ENCODE results near the gene TMEM88. TPM values are rescaled to one million over a fixed set of nuclear protein-coding genes. Genes with fewer than 3 reads are reported as not detected.

TMEM88 gene
- polyA plus RNA-seq, 2 donors: 8.7 to 9.7 TPM

DNA sequence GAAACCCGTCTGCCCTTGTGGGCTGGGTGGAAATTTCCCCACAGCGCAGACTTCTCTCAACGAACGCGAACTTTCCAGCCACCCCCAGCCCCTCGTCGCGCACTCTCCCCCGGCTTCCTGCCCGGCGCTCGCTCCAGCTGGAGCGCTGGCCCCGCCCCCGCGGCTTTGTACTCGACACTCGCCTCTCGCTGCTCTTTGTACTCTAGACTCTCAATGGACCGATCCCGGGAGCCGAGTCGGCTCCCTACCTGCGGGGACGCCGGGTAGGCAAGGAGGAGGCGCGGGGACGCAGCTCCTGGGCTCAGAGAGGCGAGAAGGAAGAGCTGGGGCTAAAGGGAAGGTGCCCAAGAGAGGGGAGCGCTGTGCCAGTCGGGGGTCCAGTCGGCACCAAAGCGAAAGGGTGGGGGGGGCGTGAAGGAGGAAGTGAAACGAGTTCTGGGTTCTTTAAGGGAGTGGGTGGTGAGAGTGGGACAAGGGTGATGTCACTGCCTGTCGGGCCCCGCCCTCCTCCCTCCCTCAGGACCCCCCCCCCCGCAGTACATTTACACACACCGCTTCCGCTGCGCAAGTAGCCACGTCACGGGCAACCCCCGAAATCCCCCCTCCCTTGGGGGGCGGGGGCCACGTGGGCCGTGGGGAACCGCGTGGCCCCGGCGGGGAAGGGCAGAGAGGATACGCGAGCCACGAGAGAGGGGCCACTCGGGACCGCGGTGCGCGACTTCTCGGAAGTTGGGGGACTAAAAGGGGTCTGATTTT is 11.2 kb upstream of the TMEM88 start:
- Histone ChIP-seq H3K36me3 (ENCODE audit: control insufficient read depth in 2 of 2, insufficient read depth in 2 of 2, low read length in 1 of 2) (peaks cover 0 to 25% of the 10 kb centered on the region in 2 donors), H3K27me3 (ENCODE audit: control insufficient read depth in 1 of 2, insufficient read depth in 2 of 2, low read length in 2 of 2) (no peaks in the 10 kb centered on the region), H3K9me3 (ENCODE audit: control insufficient read depth in 2 of 2, insufficient read depth in 1 of 2, low read depth in 1 of 2, low read length in 1 of 2) (no peaks in the 10 kb centered on the region), H3K4me3 (ENCODE audit: low read depth in 1 of 2, low read length in 2 of 2) (peak overlapping the region; percentile 46 to 67), H3K4me1 (ENCODE audit: control insufficient read depth in 2 of 2, insufficient read depth in 2 of 2, low read length in 1 of 2) (peaks cover 9 to 19% of the 10 kb centered on the region in 2 donors), H3K27ac (ENCODE audit: low read depth in 2 of 2, low read length in 1 of 2) (peak overlapping the region; percentile 98 to 100)
- WGBS, 2 donors: 1% methylated on average over 54 to 61 of the region's 61 CpGs

DNA sequence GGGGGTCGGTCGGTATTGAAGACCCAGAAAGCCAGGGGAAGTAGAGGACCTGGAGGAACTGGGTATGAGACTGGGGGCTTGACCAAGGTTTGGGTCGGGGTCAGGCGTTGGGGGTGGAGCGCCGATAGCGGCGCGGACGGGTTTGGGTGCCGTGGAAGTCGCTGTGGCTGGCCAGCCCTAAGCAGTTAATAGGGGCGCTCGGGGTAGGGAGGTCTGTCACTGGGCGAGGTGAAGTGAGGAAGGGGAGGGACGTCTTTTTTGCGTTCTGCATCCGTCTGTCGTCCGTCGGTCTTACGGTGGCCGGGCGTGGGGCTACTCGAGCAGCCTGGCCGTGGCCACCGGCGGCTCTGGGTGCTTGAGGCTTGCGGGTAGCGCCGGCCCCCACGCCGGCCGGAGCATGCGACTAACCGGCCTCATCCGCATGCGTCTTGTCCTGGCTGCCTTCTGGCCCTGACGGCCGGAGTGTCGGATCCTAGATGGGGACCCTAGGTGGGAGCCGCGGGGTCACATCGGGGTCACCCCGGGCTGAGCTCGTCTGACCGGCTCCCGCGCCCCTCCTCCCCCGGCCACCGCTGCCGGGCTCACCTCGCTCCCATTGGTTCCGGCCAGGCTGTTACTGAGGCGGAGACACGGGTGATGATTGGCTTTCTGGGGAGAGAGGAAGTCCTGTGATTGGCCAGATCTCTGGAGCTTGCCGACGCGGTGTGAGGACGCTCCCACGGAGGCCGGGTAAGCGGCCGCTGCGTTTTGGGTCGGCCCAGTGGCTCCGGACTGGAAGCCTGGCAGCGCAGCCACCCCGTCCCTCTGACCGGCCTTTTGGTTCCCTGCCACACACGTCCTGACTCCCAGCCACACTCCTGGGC is 10.3 kb upstream of the TMEM88 start:
- Histone ChIP-seq H3K4me1 (ENCODE audit: control insufficient read depth in 2 of 2, insufficient read depth in 2 of 2, low read length in 1 of 2) (peaks cover 2 to 11% of the 10 kb centered on the region in 2 donors), H3K9me3 (ENCODE audit: control insufficient read depth in 2 of 2, insufficient read depth in 1 of 2, low read depth in 1 of 2, low read length in 1 of 2) (no peaks in the 10 kb centered on the region), H3K36me3 (ENCODE audit: control insufficient read depth in 2 of 2, insufficient read depth in 2 of 2, low read length in 1 of 2) (peaks cover 3 to 32% of the 10 kb centered on the region in 2 donors), H3K27me3 (ENCODE audit: control insufficient read depth in 1 of 2, insufficient read depth in 2 of 2, low read length in 2 of 2) (no peaks in the 10 kb centered on the region), H3K4me3 (ENCODE audit: low read depth in 1 of 2, low read length in 2 of 2) (peak overlapping the region; percentile 46 to 67), H3K27ac (ENCODE audit: low read depth in 2 of 2, low read length in 1 of 2) (peak overlapping the region; percentile 98 to 100)
- 0 to 1% methylated on average over 63 to 71 of the region's 71 CpGs for WGBS, 2 donors

DNA sequence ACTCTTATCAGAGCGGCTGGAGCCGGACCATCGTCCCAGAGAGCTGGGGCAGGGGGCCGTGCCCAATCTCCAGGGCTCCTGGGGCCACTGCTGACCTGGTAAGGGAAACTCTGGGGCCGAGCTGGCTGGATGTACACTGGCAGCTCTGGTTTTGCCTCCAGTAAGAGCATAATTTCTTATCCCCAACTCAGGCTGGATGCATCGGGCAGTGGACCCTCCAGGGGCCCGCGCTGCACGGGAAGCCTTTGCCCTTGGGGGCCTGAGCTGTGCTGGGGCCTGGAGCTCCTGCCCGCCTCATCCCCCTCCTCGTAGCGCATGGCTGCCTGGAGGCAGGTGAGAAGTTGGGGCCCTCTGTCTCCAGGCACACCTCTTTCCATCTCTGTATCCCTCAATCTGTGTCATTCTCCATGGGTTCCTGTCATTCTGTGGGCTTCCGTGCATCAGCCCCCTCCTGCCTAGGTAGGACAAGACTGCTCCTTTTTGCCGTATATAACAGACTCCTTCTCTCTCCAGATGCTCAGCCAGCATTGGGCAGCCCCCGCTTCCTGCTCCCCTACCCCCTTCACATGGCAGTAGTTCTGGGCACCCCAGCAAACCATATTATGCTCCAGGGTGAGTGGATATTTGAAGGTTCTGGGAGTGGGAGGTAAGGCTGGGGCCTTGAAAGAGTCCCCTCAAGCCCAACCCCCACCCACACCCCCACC is 9.4 kb upstream of the TMEM88 start:
- Histone ChIP-seq H3K27ac (ENCODE audit: low read depth in 2 of 2, low read length in 1 of 2) (peak overlapping the region; percentile 86 to 100), H3K9me3 (ENCODE audit: control insufficient read depth in 2 of 2, insufficient read depth in 1 of 2, low read depth in 1 of 2, low read length in 1 of 2) (no peaks in the 10 kb centered on the region), H3K4me3 (ENCODE audit: low read depth in 1 of 2, low read length in 2 of 2) (peak overlapping the region in 1 of 2 donors; percentile 46), H3K27me3 (ENCODE audit: control insufficient read depth in 1 of 2, insufficient read depth in 2 of 2, low read length in 2 of 2) (no peaks in the 10 kb centered on the region), H3K4me1 (ENCODE audit: control insufficient read depth in 2 of 2, insufficient read depth in 2 of 2, low read length in 1 of 2) (peaks cover 2 to 10% of the 10 kb centered on the region in 2 donors), H3K36me3 (ENCODE audit: control insufficient read depth in 2 of 2, insufficient read depth in 2 of 2, low read length in 1 of 2) (peaks cover 6 to 38% of the 10 kb centered on the region in 2 donors)
- 75 to 78% methylated on average over 15 of the region's 15 CpGs for WGBS, 2 donors

DNA sequence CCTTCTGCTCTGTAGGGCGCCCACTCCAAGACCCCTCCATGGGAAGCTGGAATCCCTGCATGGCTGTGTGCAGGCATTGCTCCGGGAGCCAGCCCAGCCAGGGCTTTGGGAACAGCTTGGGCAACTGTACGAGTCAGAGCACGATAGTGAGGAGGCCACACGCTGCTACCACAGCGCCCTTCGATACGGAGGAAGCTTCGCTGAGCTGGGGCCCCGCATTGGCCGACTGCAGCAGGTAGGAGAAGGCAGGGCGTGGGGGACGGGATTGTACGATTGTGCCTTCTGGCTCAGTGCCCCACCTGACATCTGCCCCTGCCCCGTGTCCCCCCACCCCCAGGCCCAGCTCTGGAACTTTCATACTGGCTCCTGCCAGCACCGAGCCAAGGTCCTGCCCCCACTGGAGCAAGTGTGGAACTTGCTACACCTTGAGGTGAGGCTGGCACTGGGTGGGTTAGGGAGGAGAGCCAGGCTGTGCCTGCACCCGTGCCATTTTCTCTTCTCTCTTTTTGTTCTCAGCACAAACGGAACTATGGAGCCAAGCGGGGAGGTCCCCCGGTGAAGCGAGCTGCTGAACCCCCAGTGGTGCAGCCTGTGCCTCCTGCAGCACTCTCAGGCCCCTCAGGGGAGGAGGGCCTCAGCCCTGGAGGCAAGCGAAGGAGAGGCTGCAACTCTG is 8.7 kb upstream of the TMEM88 start:
- Histone ChIP-seq H3K9me3 (ENCODE audit: control insufficient read depth in 2 of 2, insufficient read depth in 1 of 2, low read depth in 1 of 2, low read length in 1 of 2) (no peaks in the 10 kb centered on the region), H3K4me3 (ENCODE audit: low read depth in 1 of 2, low read length in 2 of 2) (no peak overlapping the region), H3K36me3 (ENCODE audit: control insufficient read depth in 2 of 2, insufficient read depth in 2 of 2, low read length in 1 of 2) (peaks cover 6 to 44% of the 10 kb centered on the region in 2 donors), H3K4me1 (ENCODE audit: control insufficient read depth in 2 of 2, insufficient read depth in 2 of 2, low read length in 1 of 2) (peaks cover 2 to 10% of the 10 kb centered on the region in 2 donors), H3K27me3 (ENCODE audit: control insufficient read depth in 1 of 2, insufficient read depth in 2 of 2, low read length in 2 of 2) (no peaks in the 10 kb centered on the region), H3K27ac (ENCODE audit: low read depth in 2 of 2, low read length in 1 of 2) (no peak overlapping the region)
- 78 to 79% methylated on average over 22 of the region's 22 CpGs for WGBS, 2 donors

DNA sequence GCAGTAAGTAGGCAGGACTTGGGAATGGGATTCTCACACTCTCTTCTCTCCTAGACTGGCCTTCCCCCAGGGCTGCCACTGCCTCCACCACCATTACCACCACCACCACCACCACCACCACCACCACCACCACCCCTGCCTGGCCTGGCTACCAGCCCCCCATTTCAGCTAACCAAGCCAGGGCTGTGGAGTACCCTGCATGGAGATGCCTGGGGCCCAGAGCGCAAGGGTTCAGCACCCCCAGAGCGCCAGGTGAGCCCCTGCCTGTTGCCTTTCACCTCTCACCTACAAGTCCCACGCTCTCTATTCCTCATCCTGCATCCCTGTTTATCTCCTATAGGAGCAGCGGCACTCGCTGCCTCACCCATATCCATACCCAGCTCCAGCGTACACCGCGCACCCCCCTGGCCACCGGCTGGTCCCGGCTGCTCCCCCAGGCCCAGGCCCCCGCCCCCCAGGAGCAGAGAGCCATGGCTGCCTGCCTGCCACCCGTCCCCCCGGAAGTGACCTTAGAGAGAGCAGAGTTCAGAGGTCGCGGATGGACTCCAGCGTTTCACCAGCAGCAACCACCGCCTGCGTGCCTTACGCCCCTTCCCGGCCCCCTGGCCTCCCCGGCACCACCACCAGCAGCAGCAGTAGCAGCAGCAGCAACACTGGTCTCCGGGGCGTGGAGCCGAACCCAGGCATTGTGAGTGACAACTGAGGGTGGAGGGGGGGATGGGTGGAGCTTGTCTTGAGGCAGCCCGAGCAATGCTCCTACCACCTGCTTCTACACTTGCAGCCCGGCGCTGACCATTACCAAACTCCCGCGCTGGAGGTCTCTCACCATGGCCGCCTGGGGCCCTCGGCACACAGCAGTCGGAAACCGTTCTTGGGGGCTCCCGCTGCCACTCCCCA is 7.9 kb upstream of the TMEM88 start:
- WGBS, 2 donors: 85 to 88% methylated on average over 33 to 34 of the region's 34 CpGs
- Histone ChIP-seq H3K36me3 (ENCODE audit: control insufficient read depth in 2 of 2, insufficient read depth in 2 of 2, low read length in 1 of 2) (peaks cover 6 to 50% of the 10 kb centered on the region in 2 donors), H3K4me3 (ENCODE audit: low read depth in 1 of 2, low read length in 2 of 2) (no peak overlapping the region)

DNA sequence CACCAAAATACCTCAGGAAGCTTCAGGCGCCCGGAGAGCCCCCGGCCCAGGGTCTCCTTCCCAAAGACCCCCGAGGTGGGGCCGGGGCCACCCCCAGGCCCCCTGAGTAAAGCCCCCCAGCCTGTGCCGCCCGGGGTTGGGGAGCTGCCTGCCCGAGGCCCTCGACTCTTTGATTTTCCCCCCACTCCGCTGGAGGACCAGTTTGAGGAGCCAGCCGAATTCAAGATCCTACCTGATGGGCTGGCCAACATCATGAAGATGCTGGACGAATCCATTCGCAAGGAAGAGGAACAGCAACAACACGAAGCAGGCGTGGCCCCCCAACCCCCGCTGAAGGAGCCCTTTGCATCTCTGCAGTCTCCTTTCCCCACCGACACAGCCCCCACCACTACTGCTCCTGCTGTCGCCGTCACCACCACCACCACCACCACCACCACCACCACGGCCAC is 6.7 kb upstream of the TMEM88 start:
- Histone ChIP-seq H3K27ac (ENCODE audit: low read depth in 2 of 2, low read length in 1 of 2) (no peak overlapping the region), H3K9me3 (ENCODE audit: control insufficient read depth in 2 of 2, insufficient read depth in 1 of 2, low read depth in 1 of 2, low read length in 1 of 2) (no peaks in the 10 kb centered on the region), H3K27me3 (ENCODE audit: control insufficient read depth in 1 of 2, insufficient read depth in 2 of 2, low read length in 2 of 2) (no peaks in the 10 kb centered on the region), H3K4me3 (ENCODE audit: low read depth in 1 of 2, low read length in 2 of 2) (no peak overlapping the region), H3K4me1 (ENCODE audit: control insufficient read depth in 2 of 2, insufficient read depth in 2 of 2, low read length in 1 of 2) (peaks cover 6 to 17% of the 10 kb centered on the region in 2 donors), H3K36me3 (ENCODE audit: control insufficient read depth in 2 of 2, insufficient read depth in 2 of 2, low read length in 1 of 2) (peaks cover 6 to 61% of the 10 kb centered on the region in 2 donors)
- WGBS, 2 donors: 81 to 84% methylated on average over 16 to 20 of the region's 20 CpGs

More for the DNA sequence above, 7.9 kb upstream of the TMEM88 start:
- no peaks in the 10 kb centered on the region for H3K27me3 ChIP-seq (ENCODE audit: control insufficient read depth in 1 of 2, insufficient read depth in 2 of 2, low read length in 2 of 2)
- peaks cover 6 to 13% of the 10 kb centered on the region in 2 donors for H3K4me1 ChIP-seq (ENCODE audit: control insufficient read depth in 2 of 2, insufficient read depth in 2 of 2, low read length in 1 of 2)
- H3K27ac ChIP-seq (ENCODE audit: low read depth in 2 of 2, low read length in 1 of 2): no peak overlapping the region
- no peaks in the 10 kb centered on the region for H3K9me3 ChIP-seq (ENCODE audit: control insufficient read depth in 2 of 2, insufficient read depth in 1 of 2, low read depth in 1 of 2, low read length in 1 of 2)

DNA sequence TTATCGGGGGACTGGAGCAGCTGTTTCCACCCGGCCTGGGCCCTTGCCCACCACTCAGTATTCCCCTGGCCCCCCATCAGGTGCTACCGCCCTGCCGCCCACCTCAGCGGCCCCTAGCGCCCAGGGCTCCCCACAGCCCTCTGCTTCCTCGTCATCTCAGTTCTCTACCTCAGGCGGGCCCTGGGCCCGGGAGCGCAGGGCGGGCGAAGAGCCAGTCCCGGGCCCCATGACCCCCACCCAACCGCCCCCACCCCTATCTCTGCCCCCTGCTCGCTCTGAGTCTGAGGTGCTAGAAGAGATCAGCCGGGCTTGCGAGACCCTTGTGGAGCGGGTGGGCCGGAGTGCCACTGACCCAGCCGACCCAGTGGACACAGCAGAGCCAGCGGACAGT is 6.1 kb upstream of the TMEM88 start:
- H3K27ac ChIP-seq (ENCODE audit: low read depth in 2 of 2, low read length in 1 of 2): no peak overlapping the region
- H3K4me3 ChIP-seq (ENCODE audit: low read depth in 1 of 2, low read length in 2 of 2): no peak overlapping the region
- 90 to 93% methylated on average over 19 to 21 of the region's 21 CpGs for WGBS, 2 donors
- H3K4me1 ChIP-seq (ENCODE audit: control insufficient read depth in 2 of 2, insufficient read depth in 2 of 2, low read length in 1 of 2): peaks cover 6 to 18% of the 10 kb centered on the region in 2 donors
- peaks cover 6 to 62% of the 10 kb centered on the region in 2 donors for H3K36me3 ChIP-seq (ENCODE audit: control insufficient read depth in 2 of 2, insufficient read depth in 2 of 2, low read length in 1 of 2)
- no peaks in the 10 kb centered on the region for H3K27me3 ChIP-seq (ENCODE audit: control insufficient read depth in 1 of 2, insufficient read depth in 2 of 2, low read length in 2 of 2)
- H3K9me3 ChIP-seq (ENCODE audit: control insufficient read depth in 2 of 2, insufficient read depth in 1 of 2, low read depth in 1 of 2, low read length in 1 of 2): no peaks in the 10 kb centered on the region

DNA sequence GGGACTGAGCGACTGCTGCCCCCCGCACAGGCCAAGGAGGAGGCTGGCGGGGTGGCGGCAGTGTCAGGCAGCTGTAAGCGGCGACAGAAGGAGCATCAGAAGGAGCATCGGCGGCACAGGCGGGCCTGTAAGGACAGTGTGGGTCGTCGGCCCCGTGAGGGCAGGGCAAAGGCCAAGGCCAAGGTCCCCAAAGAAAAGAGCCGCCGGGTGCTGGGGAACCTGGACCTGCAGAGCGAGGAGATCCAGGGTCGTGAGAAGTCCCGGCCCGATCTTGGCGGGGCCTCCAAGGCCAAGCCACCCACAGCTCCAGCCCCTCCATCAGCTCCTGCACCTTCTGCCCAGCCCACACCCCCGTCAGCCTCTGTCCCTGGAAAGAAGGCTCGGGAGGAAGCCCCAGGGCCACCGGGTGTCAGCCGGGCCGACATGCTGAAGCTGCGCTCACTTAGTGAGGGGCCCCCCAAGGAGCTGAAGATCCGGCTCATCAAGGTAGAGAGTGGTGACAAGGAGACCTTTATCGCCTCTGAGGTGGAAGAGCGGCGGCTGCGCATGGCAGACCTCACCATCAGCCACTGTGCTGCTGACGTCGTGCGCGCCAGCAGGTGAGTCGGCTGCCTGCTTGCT is 5.6 kb upstream of the TMEM88 start:
- no peaks in the 10 kb centered on the region for H3K9me3 ChIP-seq (ENCODE audit: control insufficient read depth in 2 of 2, insufficient read depth in 1 of 2, low read depth in 1 of 2, low read length in 1 of 2)
- WGBS, 2 donors: 87% methylated on average over 35 of the region's 35 CpGs
- peaks cover 6 to 18% of the 10 kb centered on the region in 2 donors for H3K4me1 ChIP-seq (ENCODE audit: control insufficient read depth in 2 of 2, insufficient read depth in 2 of 2, low read length in 1 of 2)
- no peak overlapping the region for H3K4me3 ChIP-seq (ENCODE audit: low read depth in 1 of 2, low read length in 2 of 2)
- no peak overlapping the region for H3K27ac ChIP-seq (ENCODE audit: low read depth in 2 of 2, low read length in 1 of 2)
- peaks cover 6 to 62% of the 10 kb centered on the region in 2 donors for H3K36me3 ChIP-seq (ENCODE audit: control insufficient read depth in 2 of 2, insufficient read depth in 2 of 2, low read length in 1 of 2)
- no peaks in the 10 kb centered on the region for H3K27me3 ChIP-seq (ENCODE audit: control insufficient read depth in 1 of 2, insufficient read depth in 2 of 2, low read length in 2 of 2)

Measured in esophagus (tissue), 2 donors.